D721Med (cell line): ENCODE measurements around the gene NOX3.

Experiments used
- DNase-seq: peaks from one replicate; pipeline ENCODE4 v3.0.0; 2011; ENCODE audit warnings: low spot score; ENCODE audit not compliant: insufficient read length
- FAIRE-seq: peaks from 2 replicates; lab custom pipeline; 2011; peaks lifted over from hg19 to GRCh38; lab: Jason Lieb, UNC
- CTCF ChIP-seq: IDR thresholded peaks from 2 replicates; pipeline ENCODE4 v1.5.1; 2012; ENCODE audit warnings: mild to moderate bottlenecking, control low read depth; ENCODE audit not compliant: insufficient read depth; ENCODE audit errors: missing control alignments

Gene NOX3

GRCh38 chr6:155448668-155449449, 6.8 kb downstream of the NOX3 start:
- TF ChIP-seq CTCF, result no peak
- no peak for DNase-seq
- no peak for FAIRE-seq

GRCh38 chr6:155447949-155448348, 7.7 kb downstream of the NOX3 start:
- DNase-seq, result no peak
- TF ChIP-seq CTCF, result no peak
- FAIRE-seq, result no peak

DNA sequence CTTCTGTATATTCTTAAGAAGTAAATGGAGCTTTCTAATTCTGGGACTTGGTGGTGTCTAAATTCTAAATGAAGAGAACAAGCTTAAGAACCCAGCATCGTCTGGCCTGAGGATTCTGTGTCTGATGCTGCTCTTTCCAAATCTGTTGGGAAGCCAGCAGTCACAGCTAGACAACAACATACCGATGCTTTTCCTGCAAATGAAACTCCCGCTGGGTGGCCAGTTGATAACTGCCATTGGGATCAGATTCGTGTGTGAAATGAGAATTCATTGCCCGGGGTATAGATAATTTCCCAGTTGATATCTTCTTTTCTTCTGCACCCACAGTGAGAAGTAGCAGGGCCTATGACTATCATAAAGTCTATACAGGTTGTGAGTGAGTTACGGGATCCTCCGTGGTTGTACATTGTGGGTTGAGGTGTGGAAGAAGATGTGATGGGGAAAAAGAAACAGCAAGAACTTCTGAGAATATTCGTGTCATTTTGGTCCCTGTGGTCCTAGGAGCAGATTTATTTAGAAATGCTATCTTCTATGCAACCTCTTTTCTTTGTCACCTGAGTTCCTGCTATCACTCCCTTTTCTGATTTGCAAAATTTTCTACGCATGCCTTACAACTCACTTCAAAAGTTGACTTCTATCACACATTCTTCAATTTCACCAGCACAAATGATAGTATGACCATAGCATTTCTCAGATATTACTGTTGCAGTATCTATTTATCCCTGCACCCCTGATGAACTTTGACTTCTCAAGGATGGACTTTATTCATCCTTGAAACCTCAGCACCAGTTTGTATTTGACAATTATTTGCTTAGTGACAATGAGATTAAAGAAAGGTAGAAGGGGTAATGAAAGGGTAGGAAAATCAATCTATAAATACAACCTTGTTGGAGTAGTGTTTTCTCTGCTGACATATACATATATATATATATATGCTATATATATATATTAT, 10.4 kb downstream of the NOX3 start:
- FAIRE-seq (no peak), DNase-seq (no peak)
- no peak for TF ChIP-seq CTCF

DNA sequence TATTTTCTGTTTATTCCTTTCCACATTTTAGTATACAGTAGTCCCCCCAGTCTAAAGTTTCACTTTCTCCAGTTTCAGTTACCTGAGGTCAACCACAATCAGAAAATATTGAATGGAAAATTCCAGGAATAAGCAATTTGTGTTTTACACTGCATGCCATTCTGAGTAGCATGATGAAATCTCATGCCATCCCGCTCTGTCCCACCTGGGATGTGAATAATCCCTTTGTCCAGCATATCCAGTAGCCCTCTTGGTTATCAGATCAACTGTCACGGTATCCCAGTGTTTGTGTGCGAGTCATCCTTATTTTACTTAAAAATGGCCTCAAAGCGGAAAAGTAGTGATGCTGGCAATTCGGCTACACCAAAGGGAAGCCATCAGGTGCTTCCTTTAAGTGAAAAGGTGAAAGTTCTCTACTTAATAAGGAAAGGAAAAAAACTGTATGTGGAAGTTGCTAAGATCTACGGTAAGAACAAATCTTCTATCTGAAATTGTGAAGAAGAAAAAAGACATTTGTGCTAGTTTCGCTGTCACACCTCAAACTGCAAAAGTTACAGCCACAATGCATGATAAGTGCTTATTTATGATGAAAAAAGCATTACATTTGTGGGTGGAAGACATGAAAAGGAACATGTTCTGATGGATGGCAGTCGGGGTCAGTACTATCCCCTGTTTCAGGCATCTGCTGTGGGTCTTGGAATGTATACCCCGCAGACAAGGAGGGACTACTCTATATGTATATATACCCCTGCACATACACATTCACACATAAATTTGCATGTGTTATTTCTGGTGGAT, 11.3 kb downstream of the NOX3 start:
- FAIRE-seq, result no peak
- TF ChIP-seq CTCF, result no peak
- no peak for DNase-seq

DNA sequence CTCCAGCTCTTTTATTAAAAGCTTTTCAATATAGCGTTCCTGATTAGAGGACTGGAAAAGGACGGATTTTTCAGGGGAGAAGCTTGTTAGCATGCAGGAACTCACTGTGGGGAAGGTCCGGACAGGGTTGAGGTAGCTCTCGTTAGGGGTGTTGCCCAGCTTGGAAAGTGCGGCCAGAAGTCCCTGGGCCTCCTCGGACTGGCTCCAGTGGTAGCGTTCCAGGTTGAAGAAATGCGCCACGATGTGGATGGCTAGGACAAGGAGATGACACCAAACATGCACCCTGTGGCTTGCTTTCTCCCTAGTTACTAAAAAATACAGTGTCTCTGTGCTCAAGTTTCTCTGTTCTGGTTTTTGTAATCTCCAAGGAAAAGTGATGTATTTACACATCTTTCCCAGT, 12.5 kb downstream of the NOX3 start:
- FAIRE-seq (no peak), DNase-seq (no peak)
- TF ChIP-seq CTCF, result no peak

- TF ChIP-seq CTCF, result no peak
- no peak for FAIRE-seq
- no peak for DNase-seq
Observed at GRCh38 chr6:155442562-155442961, 13.1 kb downstream of the NOX3 start.
